T-cell (primary cell): ENCODE results near the gene HERC5. TPM values are rescaled to one million over a fixed set of nuclear protein-coding genes. Genes with fewer than 3 reads are reported as not detected.

Experiments used
- ATAC-seq, 4 experiments: fragments of 200-7000 bp in 3 of 4; fragments of 150-1000 bp in 1 of 4; cut with Tn5 transposase; replicated peaks in 1 of 4; 1 replicate in 3 of 4; 2 replicates in 1 of 4; pipeline ENCODE4 v1.10.0; 2021; ENCODE audit warnings: moderate library complexity in 3 of 4, mild to moderate bottlenecking in 2 of 4, moderate number of reproducible peaks in 1 of 4
- CTCF ChIA-PET, 2 donors: fragments of 300-600 bp; sonication (Branson Sonifier 250); formaldehyde crosslinking; loops; one replicate each; lab custom pipeline; 2022; ENCODE audit warnings: antibody characterized with exemption in 2 of 2; lab: Charles Lee
- POLR2A ChIA-PET, 2 donors: fragments of 300-600 bp; sonication (Branson Sonifier 250); formaldehyde crosslinking; loops; one replicate each; lab custom pipeline; 2022; ENCODE audit warnings: antibody characterized with exemption in 2 of 2; lab: Charles Lee
- DNase-seq, 35 experiments: peaks; one replicate each; pipeline versions ENCODE4 v3.0.0 to v3.0.0-alpha.2; 2013 to 2023
- H3K27ac ChIP-seq: one replicate; pipeline ENCODE4 v1.5.1; 2013; ENCODE audit warnings: low read length
- H3K27me3 ChIP-seq, 2 experiments: replicated peaks in 1 of 2; 1 replicate in 1 of 2; 2 replicates in 1 of 2; pipeline versions ENCODE4 v1.6.1 to v1.7.0; 2013; ENCODE audit warnings: low read length in 1 of 2, mixed read lengths in 1 of 2; ENCODE audit not compliant: control insufficient read depth in 2 of 2, insufficient read depth in 2 of 2; ENCODE audit errors: extremely low read depth in 1 of 2
- H3K36me3 ChIP-seq, 2 donors: 1 replicate in 1 of 2; 2 replicates in 1 of 2; pipeline versions ENCODE4 v1.6.1 to v1.7.0; 2013; ENCODE audit warnings: low read length in 1 of 2; ENCODE audit not compliant: control insufficient read depth in 2 of 2, insufficient read depth in 1 of 2; ENCODE audit errors: extremely low read depth in 1 of 2
- H3K4me1 ChIP-seq, 2 experiments: 1 replicate in 1 of 2; 2 replicates in 1 of 2; pipeline versions ENCODE4 v1.6.1 to v1.7.0; 2013; ENCODE audit warnings: low read length in 2 of 2, mixed read lengths in 1 of 2; ENCODE audit not compliant: insufficient read depth in 2 of 2, control insufficient read depth in 1 of 2; ENCODE audit errors: extremely low read depth in 1 of 2
- H3K4me3 ChIP-seq, 2 donors: 1 replicate in 1 of 2; 2 replicates in 1 of 2; pipeline versions ENCODE4 v1.5.1 to v1.7.0; 2013; ENCODE audit warnings: mild to moderate bottlenecking in 2 of 2, low read length in 1 of 2, moderate library complexity in 1 of 2; ENCODE audit not compliant: control insufficient read depth in 1 of 2; ENCODE audit errors: extremely low read depth in 1 of 2
- H3K9me3 ChIP-seq: 2 replicates; pipeline ENCODE4 v1.7.0; 2013
- H3K27ac Mint-ChIP-seq, 2 donors: one replicate each; pipeline ENCODE4 v1.8.0; 2020 to 2021; ENCODE audit warnings: mild to moderate bottlenecking in 2 of 2, mixed read lengths in 2 of 2
- H3K27me3 Mint-ChIP-seq, 2 donors: one replicate each; pipeline ENCODE4 v1.8.0; 2021 to 2022; ENCODE audit warnings: mixed read lengths in 2 of 2
- H3K36me3 Mint-ChIP-seq: one replicate; pipeline ENCODE4 v1.8.0; 2021; ENCODE audit warnings: mixed read lengths
- H3K4me1 Mint-ChIP-seq, 3 donors: one replicate each; pipeline ENCODE4 v1.8.0; 2020 to 2022; ENCODE audit warnings: mixed read lengths in 3 of 3, mild to moderate bottlenecking in 1 of 3
- H3K4me3 Mint-ChIP-seq, 3 donors: one replicate each; pipeline ENCODE4 v1.8.0; 2020 to 2022; ENCODE audit warnings: mild to moderate bottlenecking in 3 of 3, mixed read lengths in 3 of 3, moderate library complexity in 3 of 3
- H3K9me3 Mint-ChIP-seq, 3 donors: one replicate each; pipeline ENCODE4 v1.8.0; 2020 to 2022; ENCODE audit warnings: mixed read lengths in 3 of 3
- WGBS: methylation state at CpG from one replicate; pipeline ENCODE4 v1.1.5; 2013; ENCODE audit warnings: missing lambda C conversion rate; ENCODE audit not compliant: insufficient coverage; 5-methylcytosine and 5-hydroxymethylcytosine counted together
- total RNA-seq, 35 experiments: library from RNA in 6 of 35; stranded (reverse) in 6 of 35; fragments of 120-200 nt in 1 of 35; gene quantifications; one replicate each; pipeline versions ENCODE4 v1.2.1 to v1.2.4 and lab custom pipeline; 2013 to 2026

HERC5 gene
- total RNA-seq, 5 donors from 2014 or later (not counting 1 experiment from before 2014, with no cell fraction given) = 8.1 to 15.5 (median 11.4) TPM

DNA sequence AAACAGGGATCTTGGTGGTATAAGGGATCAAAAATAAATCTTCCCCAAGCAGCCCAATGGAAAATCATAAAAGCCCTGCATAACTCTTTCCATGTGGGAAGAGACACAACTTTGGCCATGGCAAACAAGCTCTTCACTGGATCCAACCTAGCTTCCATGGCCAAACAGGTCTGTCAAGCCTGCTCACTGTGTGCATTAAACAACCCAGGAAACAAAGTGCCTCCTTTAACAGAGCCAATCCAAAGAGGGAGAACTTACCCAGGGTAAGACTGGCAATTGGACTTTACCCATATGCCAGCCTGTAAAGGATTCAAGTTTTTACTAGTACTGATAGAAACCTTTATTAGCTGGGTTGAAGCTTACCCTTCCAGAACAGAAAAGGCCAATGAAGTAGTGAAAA is 7.6 kb upstream of the HERC5 start:
- no peak overlapping the region for H3K27ac ChIP-seq
- Mint-ChIP-seq H3K4me3 (no peak overlapping the region), H3K36me3 (peaks cover 3% of the 10 kb centered on the region), H3K9me3 (no peaks in the 10 kb centered on the region), H3K27ac (no peak overlapping the region), H3K4me1 (peaks cover 0 to 6% (median 0%) of the 10 kb centered on the region in 3 donors), H3K27me3 (no peaks in the 10 kb centered on the region)
- CTCF ChIA-PET = interaction anchor here in 1 of 2 donors (0.6 kb wide), 2 partner anchors 31 to 231 kb away, joined by 3 to 6 read pairs; no protein-coding TSS in a partner anchor
- no peak overlapping the region for H3K4me3 ChIP-seq
- no peaks in the 10 kb centered on the region for H3K4me1 ChIP-seq
- no peaks in the 10 kb centered on the region for H3K9me3 ChIP-seq
- no peaks in the 10 kb centered on the region for H3K36me3 ChIP-seq
- H3K27me3 ChIP-seq = no peaks in the 10 kb centered on the region
- ATAC-seq (no peak), DNase-seq (no peak)
- POLR2A ChIA-PET = interaction anchor here in 1 of 2 donors (0.8 kb wide), 1 partner anchor 13 kb away, joined by 3 read pairs; no protein-coding TSS in a partner anchor

DNA sequence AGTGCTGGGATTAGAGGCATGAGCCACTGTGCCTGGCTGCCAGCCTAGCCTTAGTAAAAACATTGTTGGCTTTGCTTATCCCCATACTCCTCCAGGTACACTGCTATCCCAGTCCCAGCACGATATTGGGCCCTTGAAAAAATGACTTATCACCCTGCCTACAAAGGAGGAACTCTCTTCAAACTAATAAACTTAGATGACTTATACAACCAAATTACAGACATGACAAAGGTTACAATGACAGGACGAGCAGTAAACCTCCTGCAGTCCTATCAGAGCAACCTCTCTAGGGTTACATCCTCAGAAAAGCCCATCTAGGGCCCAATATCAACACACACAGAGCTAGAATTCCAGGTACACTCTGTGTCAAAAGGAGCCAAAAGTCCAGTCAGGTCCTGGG is 5.7 kb upstream of the HERC5 start:
- Mint-ChIP-seq H3K36me3 (peaks cover 3% of the 10 kb centered on the region), H3K27me3 (no peaks in the 10 kb centered on the region), H3K27ac (no peak overlapping the region), H3K9me3 (no peaks in the 10 kb centered on the region), H3K4me3 (no peak overlapping the region), H3K4me1 (peaks cover 0 to 23% (median 15%) of the 10 kb centered on the region in 3 donors)
- ATAC-seq = no peak
- WGBS = 94% methylated on average over 2 of the region's 2 CpGs
- Histone ChIP-seq H3K27ac (no peak overlapping the region), H3K4me3 (no peak overlapping the region), H3K4me1 (peaks cover 0 to 10% of the 10 kb centered on the region in 2 experiments), H3K27me3 (no peaks in the 10 kb centered on the region), H3K36me3 (no peaks in the 10 kb centered on the region), H3K9me3 (no peaks in the 10 kb centered on the region)
- no peak for DNase-seq
- ChIA-PET POLR2A (no interaction called here), CTCF (no interaction called here)

GRCh38 chr4:88452912-88453311 is 4.0 kb upstream of the HERC5 start:
- Histone ChIP-seq H3K4me1 (peaks cover 0 to 16% of the 10 kb centered on the region in 2 experiments), H3K36me3 (no peaks in the 10 kb centered on the region), H3K27ac (no peak overlapping the region), H3K9me3 (no peaks in the 10 kb centered on the region), H3K4me3 (no peak overlapping the region), H3K27me3 (no peaks in the 10 kb centered on the region)
- Mint-ChIP-seq H3K9me3 (no peaks in the 10 kb centered on the region), H3K36me3 (peaks cover 6% of the 10 kb centered on the region), H3K4me1 (peaks cover 6 to 31% (median 22%) of the 10 kb centered on the region in 3 donors), H3K27ac (no peak overlapping the region), H3K4me3 (no peak overlapping the region), H3K27me3 (no peaks in the 10 kb centered on the region)
- ChIA-PET POLR2A (no interaction called here), CTCF (no interaction called here)
- WGBS = 90% methylated on average over 2 of the region's 2 CpGs
- no peak for ATAC-seq
- DNase-seq = no peak

GRCh38 chr4:88457307-88458103 is 586 bp downstream of the HERC5 start:
- CTCF ChIA-PET = interaction anchor here in 1 of 2 donors (0.5 to 1.3 kb wide), 7 partner anchors 76 to 608 kb away, joined by 3 to 9 read pairs (median 4); partner anchors contain the start of genes HERC6 and PPM1K
- H3K36me3 ChIP-seq = no peaks in the 10 kb centered on the region
- ATAC-seq (peak; percentile 62 to 65 (median 64)), DNase-seq (peak in 19 of 35 experiments; percentile 13 to 58 (median 39))
- 12% methylated on average over 69 of the region's 75 CpGs for WGBS
- H3K27ac Mint-ChIP-seq = peak overlapping the region; percentile 75 to 100
- H3K4me1 ChIP-seq = peaks cover 0 to 16% of the 10 kb centered on the region in 2 experiments
- peak overlapping the region; percentile 85 to 100 (median 100) for H3K4me3 Mint-ChIP-seq
- no peaks in the 10 kb centered on the region for H3K27me3 Mint-ChIP-seq
- H3K36me3 Mint-ChIP-seq = peaks cover 16% of the 10 kb centered on the region
- H3K27ac ChIP-seq = no peak overlapping the region
- no peaks in the 10 kb centered on the region for H3K9me3 Mint-ChIP-seq
- peak overlapping the region; percentile 97 to 99 for H3K4me3 ChIP-seq
- H3K4me1 Mint-ChIP-seq = peaks cover 39 to 58% (median 46%) of the 10 kb centered on the region in 3 donors
- POLR2A ChIA-PET = interaction anchor here (0.5 to 2.9 kb wide), 7 partner anchors 11 to 241 kb away, joined by 3 to 25 read pairs (median 4); partner anchors contain the start of genes HERC6 (in 1 of the 2), NAP1L5 (in 1 of the 2) and PPM1K (in 1 of the 2)
- H3K27me3 ChIP-seq = no peaks in the 10 kb centered on the region
- no peaks in the 10 kb centered on the region for H3K9me3 ChIP-seq

- DNase-seq = no peak
- Mint-ChIP-seq H3K27ac (peak overlapping the region; percentile 75 to 89), H3K36me3 (peaks cover 16% of the 10 kb centered on the region), H3K4me1 (peaks cover 39 to 56% (median 46%) of the 10 kb centered on the region in 3 donors), H3K4me3 (peak overlapping the region; percentile 85 to 100 (median 100)), H3K27me3 (no peaks in the 10 kb centered on the region), H3K9me3 (no peaks in the 10 kb centered on the region)
- no peaks in the 10 kb centered on the region for H3K27me3 ChIP-seq
- ATAC-seq = no peak
- WGBS = 86% methylated on average over 1 of the region's 7 CpGs
- no peak overlapping the region for H3K4me3 ChIP-seq
- no peaks in the 10 kb centered on the region for H3K36me3 ChIP-seq
- no peak overlapping the region for H3K27ac ChIP-seq
- peaks cover 0 to 16% of the 10 kb centered on the region in 2 experiments for H3K4me1 ChIP-seq
- H3K9me3 ChIP-seq = no peaks in the 10 kb centered on the region
- ChIA-PET CTCF (interaction anchor here (0.5 to 1.3 kb wide), 3 partner anchors 160 to 609 kb away, joined by 3 to 5 read pairs (median 4); no protein-coding TSS in a partner anchor), POLR2A (no interaction called here)
These were observed 1.3 kb downstream of the HERC5 start for GRCh38 chr4:88458104-88458740.

- Mint-ChIP-seq H3K27ac (no peak overlapping the region), H3K4me1 (peaks cover 14 to 23% (median 17%) of the 10 kb centered on the region in 3 donors), H3K36me3 (peaks cover 54% of the 10 kb centered on the region), H3K4me3 (no peak overlapping the region), H3K9me3 (no peaks in the 10 kb centered on the region), H3K27me3 (no peaks in the 10 kb centered on the region)
- no CpG with 5 or more reads among the region's 1 CpG for WGBS
- no peaks in the 10 kb centered on the region for H3K9me3 ChIP-seq
- CTCF ChIA-PET = no interaction called here
- no peaks in the 10 kb centered on the region for H3K4me1 ChIP-seq
- no peaks in the 10 kb centered on the region for H3K27me3 ChIP-seq
- ATAC-seq (peak in 1 of 4 experiments; percentile 10), DNase-seq (no peak)
- no peak overlapping the region for H3K4me3 ChIP-seq
- POLR2A ChIA-PET = no interaction called here
- no peak overlapping the region for H3K27ac ChIP-seq
- peaks cover 0 to 23% of the 10 kb centered on the region in 2 donors for H3K36me3 ChIP-seq
These were observed 8.8 kb downstream of the HERC5 start for GRCh38 chr4:88465653-88466192.
